ENCODE measurements around the gene SLC25A48.
A peak's percentile ranks its signal among the peaks of the same experiment; 100 is the strongest.

SLC25A48 gene

DNA sequence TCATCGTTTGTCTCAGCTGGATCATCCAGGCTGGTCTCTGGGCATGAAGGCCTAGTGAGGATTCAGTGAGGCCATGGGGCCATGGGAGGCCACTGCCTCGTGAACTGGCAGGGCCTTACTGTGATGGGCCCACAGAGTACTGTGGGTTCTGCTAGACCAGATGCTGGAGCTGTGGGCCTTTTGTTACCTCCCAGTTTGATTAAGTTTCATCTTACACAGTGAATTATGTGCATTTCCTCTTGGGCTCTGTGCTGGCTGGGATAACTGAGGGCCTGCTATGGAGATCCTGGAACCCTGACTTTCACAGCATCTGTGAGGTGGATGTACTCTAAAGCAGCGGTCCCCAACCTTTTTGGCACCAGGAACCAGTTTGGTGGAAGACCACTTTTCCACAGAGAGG, 19.7 kb upstream of the SLC25A48 start:
- TF ChIP-seq, protein P1, sequence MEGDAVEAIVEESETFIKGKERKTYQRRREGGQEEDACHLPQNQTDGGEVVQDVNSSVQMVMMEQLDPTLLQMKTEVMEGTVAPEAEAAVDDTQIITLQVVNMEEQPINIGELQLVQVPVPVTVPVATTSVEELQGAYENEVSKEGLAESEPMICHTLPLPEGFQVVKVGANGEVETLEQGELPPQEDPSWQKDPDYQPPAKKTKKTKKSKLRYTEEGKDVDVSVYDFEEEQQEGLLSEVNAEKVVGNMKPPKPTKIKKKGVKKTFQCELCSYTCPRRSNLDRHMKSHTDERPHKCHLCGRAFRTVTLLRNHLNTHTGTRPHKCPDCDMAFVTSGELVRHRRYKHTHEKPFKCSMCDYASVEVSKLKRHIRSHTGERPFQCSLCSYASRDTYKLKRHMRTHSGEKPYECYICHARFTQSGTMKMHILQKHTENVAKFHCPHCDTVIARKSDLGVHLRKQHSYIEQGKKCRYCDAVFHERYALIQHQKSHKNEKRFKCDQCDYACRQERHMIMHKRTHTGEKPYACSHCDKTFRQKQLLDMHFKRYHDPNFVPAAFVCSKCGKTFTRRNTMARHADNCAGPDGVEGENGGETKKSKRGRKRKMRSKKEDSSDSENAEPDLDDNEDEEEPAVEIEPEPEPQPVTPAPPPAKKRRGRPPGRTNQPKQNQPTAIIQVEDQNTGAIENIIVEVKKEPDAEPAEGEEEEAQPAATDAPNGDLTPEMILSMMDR (IDR thresholded peaks at IDR 0.05; ENCODE audit: control insufficient read depth, extremely low read depth, insufficient read depth) = no peak
- no peak for DNase-seq (ENCODE audit: low read depth)
- no peak overlapping the region for H3K4me3 ChIP-seq (ENCODE audit: low read depth, low read length)

- DNase-seq (ENCODE audit: low read depth) = peak; percentile 18
- H3K4me3 ChIP-seq (ENCODE audit: low read depth, low read length) = no peak overlapping the region
- TF ChIP-seq, protein P1 (IDR thresholded peaks at IDR 0.05; ENCODE audit: control insufficient read depth, extremely low read depth, insufficient read depth) = no peak
These were observed 13.2 kb upstream of the SLC25A48 start for GRCh38 chr5:135821061-135821801.

- H3K4me3 ChIP-seq (ENCODE audit: low read depth, low read length) = no peak overlapping the region
- TF ChIP-seq, protein P1 (IDR thresholded peaks at IDR 0.05; ENCODE audit: control insufficient read depth, extremely low read depth, insufficient read depth) = no peak
- DNase-seq (ENCODE audit: low read depth) = no peak
These were observed 12.7 kb upstream of the SLC25A48 start for GRCh38 chr5:135821802-135822201.

DNA sequence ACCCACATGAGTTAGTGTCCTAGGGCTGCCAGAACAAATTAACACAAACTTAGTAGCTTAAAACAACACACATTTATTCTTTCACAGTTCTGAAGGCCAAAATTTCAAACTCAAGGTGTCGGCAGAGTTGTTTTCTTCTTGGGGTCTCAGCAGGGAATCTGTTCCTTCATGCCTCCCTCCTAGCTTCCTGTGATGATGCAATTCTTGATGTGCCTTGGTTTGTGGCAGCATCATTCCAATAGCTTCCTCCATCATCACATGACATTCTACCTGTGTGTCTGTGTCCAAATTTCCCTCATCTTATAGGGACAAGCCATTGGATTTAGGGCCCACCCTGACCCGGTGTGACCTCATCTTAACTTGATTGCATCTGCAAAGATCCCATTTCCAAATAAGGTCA, 12.2 kb upstream of the SLC25A48 start:
- TF ChIP-seq, protein P1 (IDR thresholded peaks at IDR 0.05; ENCODE audit: control insufficient read depth, extremely low read depth, insufficient read depth) = no peak
- DNase-seq (ENCODE audit: low read depth) = no peak
- no peak overlapping the region for H3K4me3 ChIP-seq (ENCODE audit: low read depth, low read length)

GRCh38 chr5:135822959-135823358, 11.5 kb upstream of the SLC25A48 start:
- TF ChIP-seq, protein P1 (IDR thresholded peaks at IDR 0.05; ENCODE audit: control insufficient read depth, extremely low read depth, insufficient read depth) = no peak
- no peak overlapping the region for H3K4me3 ChIP-seq (ENCODE audit: low read depth, low read length)
- DNase-seq (ENCODE audit: low read depth) = no peak

DNA sequence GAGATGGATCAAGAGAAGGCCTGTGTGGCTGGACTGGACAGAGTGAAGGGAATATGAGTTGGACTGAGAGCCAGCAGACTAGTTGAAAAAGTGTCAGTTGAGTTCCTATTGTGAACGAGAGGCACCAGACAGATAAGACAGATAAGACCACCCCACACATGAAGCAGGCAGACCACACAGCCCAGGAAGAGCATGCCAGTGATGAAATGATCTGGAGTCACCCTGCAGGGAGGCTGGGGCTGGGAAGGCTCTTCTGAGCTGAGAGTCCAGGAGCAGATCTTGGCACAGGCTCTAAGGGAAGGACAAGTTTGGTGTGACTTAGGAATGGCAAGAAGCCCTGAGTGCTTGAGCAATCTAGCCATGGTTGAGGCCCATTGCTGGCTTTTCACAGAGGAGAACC, 10.6 kb upstream of the SLC25A48 start:
- DNase-seq (ENCODE audit: low read depth) = no peak
- no peak overlapping the region for H3K4me3 ChIP-seq (ENCODE audit: low read depth, low read length)
- TF ChIP-seq, protein P1 (IDR thresholded peaks at IDR 0.05; ENCODE audit: control insufficient read depth, extremely low read depth, insufficient read depth) = no peak

GRCh38 chr5:135824541-135825041, 9.9 kb upstream of the SLC25A48 start:
- no peak for DNase-seq (ENCODE audit: low read depth)
- TF ChIP-seq, protein P1 (IDR thresholded peaks at IDR 0.05; ENCODE audit: control insufficient read depth, extremely low read depth, insufficient read depth) = no peak
- H3K4me3 ChIP-seq (ENCODE audit: low read depth, low read length) = no peak overlapping the region
